Measurements from ENCODE around the gene FBLN1. TPM values are rescaled to one million over a fixed set of nuclear protein-coding genes. Genes with fewer than 3 reads are reported as not detected.
"Not testable (repeated sequence)": the region's sequence is repeated elsewhere in the genome, so short reads cannot be mapped to it uniquely, and the experiment has no call there.

Gene FBLN1
- total RNA-seq, 1 donor from 2014 or later: 70.1 TPM

- intact Hi-C loops (cut with DNase I): loop anchor here (2.0 to 5.0 kb wide), 2 partner anchors 43 to 286 kb away; no protein-coding TSS in a partner anchor
- DNase-seq (ENCODE audit: low spot score): no peak
Measured at GRCh38 chr22:45554861-45555260, 52.2 kb downstream of the FBLN1 start.

GRCh38 chr22:45557926-45558325 lies 55.2 kb downstream of the FBLN1 start:
- intact Hi-C loops (cut with DNase I); DNase-seq (ENCODE audit: low spot score): not testable (repeated sequence)

GRCh38 chr22:45560092-45560491 lies 57.4 kb downstream of the FBLN1 start:
- DNase-seq (ENCODE audit: low spot score); intact Hi-C loops (cut with DNase I): not testable (repeated sequence)

GRCh38 chr22:45560761-45561160 lies 58.1 kb downstream of the FBLN1 start:
- DNase-seq (ENCODE audit: low spot score); intact Hi-C loops (cut with DNase I): not testable (repeated sequence)

GRCh38 chr22:45562102-45562501 lies 59.4 kb downstream of the FBLN1 start:
- intact Hi-C loops (cut with DNase I): no loop called here
- DNase-seq (ENCODE audit: low spot score): no peak

GRCh38 chr22:45562537-45563361 lies 60.1 kb downstream of the FBLN1 start:
- DNase-seq (ENCODE audit: low spot score): no peak

GRCh38 chr22:45563362-45564040 lies 60.8 kb downstream of the FBLN1 start:
- no peak for DNase-seq (ENCODE audit: low spot score)
- intact Hi-C loops (cut with DNase I): no loop called here

More at GRCh38 chr22:45562537-45563361, 60.1 kb downstream of the FBLN1 start:
- intact Hi-C loops (cut with DNase I): no loop called here

GRCh38 chr22:45564349-45565030 lies 61.8 kb downstream of the FBLN1 start:
- no peak for DNase-seq (ENCODE audit: low spot score)
- intact Hi-C loops (cut with DNase I): no loop called here

- no peak for DNase-seq (ENCODE audit: low spot score)
- intact Hi-C loops (cut with DNase I): no loop called here
Measured at GRCh38 chr22:45565171-45565570, 62.5 kb downstream of the FBLN1 start.

GRCh38 chr22:45565973-45566372 lies 63.3 kb downstream of the FBLN1 start:
- DNase-seq (ENCODE audit: low spot score): no peak
- intact Hi-C loops (cut with DNase I): no loop called here

- intact Hi-C loops (cut with DNase I): no loop called here
- no peak for DNase-seq (ENCODE audit: low spot score)
Measured at GRCh38 chr22:45568213-45568612, 65.5 kb downstream of the FBLN1 start.

GRCh38 chr22:45571089-45571488 lies 68.4 kb downstream of the FBLN1 start:
- intact Hi-C loops (cut with DNase I): no loop called here

GRCh38 chr22:45572444-45572843 lies 69.8 kb downstream of the FBLN1 start:
- intact Hi-C loops (cut with DNase I): no loop called here
- no peak for DNase-seq (ENCODE audit: low spot score)

More at GRCh38 chr22:45571089-45571488, 68.4 kb downstream of the FBLN1 start:
- no peak for DNase-seq (ENCODE audit: low spot score)

- no peak for DNase-seq (ENCODE audit: low spot score)
- intact Hi-C loops (cut with DNase I): no loop called here
Measured at GRCh38 chr22:45574069-45574703, 71.5 kb downstream of the FBLN1 start.

- no peak for DNase-seq (ENCODE audit: low spot score)
- intact Hi-C loops (cut with DNase I): loop anchor here (5.0 kb wide), 2 partner anchors 67 to 287 kb away; no protein-coding TSS in a partner anchor
Measured at GRCh38 chr22:45575173-45575572, 72.5 kb downstream of the FBLN1 start.

- intact Hi-C loops (cut with DNase I): loop anchor here (5.0 kb wide), 2 partner anchors 67 to 287 kb away; no protein-coding TSS in a partner anchor
- DNase-seq (ENCODE audit: low spot score): no peak
Measured at GRCh38 chr22:45575607-45576272, 73.1 kb downstream of the FBLN1 start.

- intact Hi-C loops (cut with DNase I): loop anchor here (5.0 kb wide), 2 partner anchors 66 to 286 kb away; no protein-coding TSS in a partner anchor
- no peak for DNase-seq (ENCODE audit: low spot score)
Measured at GRCh38 chr22:45576273-45576625, 73.6 kb downstream of the FBLN1 start.

- intact Hi-C loops (cut with DNase I): loop anchor here (5.0 kb wide), 2 partner anchors 65 to 285 kb away; no protein-coding TSS in a partner anchor
- no peak for DNase-seq (ENCODE audit: low spot score)
Measured at GRCh38 chr22:45576730-45577464, 74.2 kb downstream of the FBLN1 start.

All from cardiac septum (tissue), 1 donor.